NOMO-1 treated with DMSO at 0.1 percent for 48 hours (cell line): ENCODE measurements around the gene SAMD10.

Experiments
- DNase-seq: peaks from one replicate; lab custom pipeline; 2025; ENCODE audit not compliant: unreplicated experiment; lab: John Stamatoyannopoulos, UW

SAMD10 gene

GRCh38 chr20:63957690-63958441, 21.6 kb downstream of the SAMD10 start:
- no peak for DNase-seq

- peak; percentile 50 for DNase-seq
These were observed 22.3 kb downstream of the SAMD10 start for GRCh38 chr20:63957004-63957689.

- DNase-seq = no peak
These were observed 22.8 kb downstream of the SAMD10 start for GRCh38 chr20:63956664-63957003.

- DNase-seq = peak; percentile 80
These were observed 23.4 kb downstream of the SAMD10 start, which contains the start of gene UCKL1 for GRCh38 chr20:63955827-63956663. UCKL1 (minus strand) TSS chr20:63956416; CDS start chr20:63956372, 44 bp downstream.

- DNase-seq = peak; percentile 20
These were observed 24.1 kb downstream of the SAMD10 start for GRCh38 chr20:63955281-63955826.

- DNase-seq = no peak
These were observed 25.5 kb downstream of the SAMD10 start for GRCh38 chr20:63953764-63954429.

GRCh38 chr20:63952769-63953168, 26.7 kb downstream of the SAMD10 start:
- no peak for DNase-seq

GRCh38 chr20:63952210-63952535, 27.3 kb downstream of the SAMD10 start:
- no peak for DNase-seq

- no peak for DNase-seq
These were observed 27.8 kb downstream of the SAMD10 start for GRCh38 chr20:63951398-63952209.

- no peak for DNase-seq
These were observed 28.6 kb downstream of the SAMD10 start for GRCh38 chr20:63950701-63951397.

GRCh38 chr20:63947638-63948456, 31.6 kb downstream of the SAMD10 start:
- no peak for DNase-seq

GRCh38 chr20:63946986-63947637, 32.3 kb downstream of the SAMD10 start:
- no peak for DNase-seq

GRCh38 chr20:63945921-63946920, 33.2 kb downstream of the SAMD10 start:
- no peak for DNase-seq

- DNase-seq = no peak
These were observed 34.3 kb downstream of the SAMD10 start for GRCh38 chr20:63945031-63945658.

GRCh38 chr20:63944078-63944941, 35.1 kb downstream of the SAMD10 start:
- DNase-seq = no peak

- no peak for DNase-seq
These were observed 35.7 kb downstream of the SAMD10 start for GRCh38 chr20:63943808-63944077.
